Activated naive CD8-positive, alpha-beta T cell (primary cell): ENCODE measurements around the gene REEP3.

Experiments
- H3K27ac Mint-ChIP-seq: one replicate; pipeline ENCODE4 v1.8.0; 2021; ENCODE audit warnings: mixed read lengths
- H3K27me3 Mint-ChIP-seq: one replicate; pipeline ENCODE4 v1.8.0; 2021; ENCODE audit warnings: mixed read lengths
- H3K36me3 Mint-ChIP-seq: one replicate; pipeline ENCODE4 v1.8.0; 2021; ENCODE audit warnings: mixed read lengths
- H3K4me1 Mint-ChIP-seq: one replicate; pipeline ENCODE4 v1.8.0; 2021; ENCODE audit warnings: low read depth, mixed read lengths
- H3K4me3 Mint-ChIP-seq: one replicate; pipeline ENCODE4 v1.8.0; 2021; ENCODE audit warnings: mild to moderate bottlenecking, mixed read lengths
- H3K9me3 Mint-ChIP-seq: one replicate; pipeline ENCODE4 v1.8.0; 2021; ENCODE audit warnings: low read depth, mixed read lengths

The REEP3 gene

DNA sequence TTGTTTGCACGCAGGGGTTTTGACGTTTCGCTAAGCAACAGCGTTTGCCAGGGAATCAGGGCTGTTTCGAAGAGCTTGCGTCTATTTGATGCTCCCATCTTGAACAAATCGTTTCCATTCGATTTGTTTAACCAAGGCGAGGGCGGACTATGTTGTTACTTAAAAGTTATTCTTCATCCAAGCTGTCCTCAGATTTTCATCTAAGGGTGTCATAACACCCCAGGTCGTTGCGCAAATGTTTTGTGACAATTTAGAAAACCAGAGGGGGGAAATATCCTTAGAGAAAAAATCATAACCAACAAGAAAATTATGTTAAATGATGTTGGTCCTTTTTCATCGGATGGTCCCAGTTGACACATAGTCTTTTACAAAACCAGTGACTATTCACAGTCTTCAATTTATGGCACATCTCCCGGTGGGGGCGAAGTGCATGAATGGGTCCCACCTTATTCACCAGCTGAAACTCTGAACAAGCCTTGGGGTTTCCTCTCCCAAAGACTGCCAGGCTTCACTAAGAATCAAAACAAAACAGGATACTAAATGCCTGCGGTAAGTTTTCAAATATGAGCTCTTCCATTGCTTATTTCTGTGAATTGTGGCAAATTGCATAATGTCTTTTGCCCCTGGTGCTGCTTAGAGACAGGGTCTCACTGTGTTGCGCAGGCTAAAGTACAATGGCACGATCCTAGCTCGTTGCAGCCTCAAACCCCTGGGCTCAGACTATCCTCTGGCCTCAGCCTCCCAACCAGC, 109.9 kb downstream of the REEP3 start:
- Mint-ChIP-seq H3K9me3 (no peaks in the 10 kb centered on the region), H3K27me3 (no peaks in the 10 kb centered on the region)

DNA sequence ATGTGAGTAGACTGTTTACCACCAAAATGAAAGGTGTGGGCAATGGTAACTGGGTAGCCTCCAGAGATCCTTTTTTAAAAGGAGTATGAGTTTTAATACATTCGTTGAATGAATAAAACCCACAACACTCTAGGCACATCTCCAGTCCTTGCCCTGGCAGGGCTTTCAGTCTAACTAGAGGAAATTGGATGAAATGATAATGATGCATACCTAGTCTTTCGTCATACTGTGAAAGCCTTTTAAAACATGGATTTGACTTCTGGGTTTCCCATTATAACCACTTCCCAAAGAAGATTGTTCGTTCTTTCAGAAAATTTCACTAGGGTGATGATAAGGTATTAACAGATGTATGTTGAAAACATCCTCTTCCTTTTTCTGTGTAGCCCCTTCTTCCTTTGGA, 110.8 kb downstream of the REEP3 start:
- Mint-ChIP-seq H3K4me1 (peaks cover 25% of the 10 kb centered on the region), H3K36me3 (no peaks in the 10 kb centered on the region), H3K9me3 (no peaks in the 10 kb centered on the region), H3K27ac (no peak overlapping the region), H3K4me3 (peak overlapping the region; percentile 14), H3K27me3 (no peaks in the 10 kb centered on the region)

More for the DNA sequence above, 109.9 kb downstream of the REEP3 start:
- H3K27ac Mint-ChIP-seq = peak overlapping the region; percentile 75
- H3K4me3 Mint-ChIP-seq = peak overlapping the region; percentile 89
- peaks cover 25% of the 10 kb centered on the region for H3K4me1 Mint-ChIP-seq
- H3K36me3 Mint-ChIP-seq = no peaks in the 10 kb centered on the region

- H3K27ac Mint-ChIP-seq = no peak overlapping the region
- H3K4me3 Mint-ChIP-seq = no peak overlapping the region
- no peaks in the 10 kb centered on the region for H3K36me3 Mint-ChIP-seq
- no peaks in the 10 kb centered on the region for H3K27me3 Mint-ChIP-seq
- H3K4me1 Mint-ChIP-seq = peaks cover 13% of the 10 kb centered on the region
- no peaks in the 10 kb centered on the region for H3K9me3 Mint-ChIP-seq
Measured at GRCh38 chr10:63633677-63634487, 112.7 kb downstream of the REEP3 start.

DNA sequence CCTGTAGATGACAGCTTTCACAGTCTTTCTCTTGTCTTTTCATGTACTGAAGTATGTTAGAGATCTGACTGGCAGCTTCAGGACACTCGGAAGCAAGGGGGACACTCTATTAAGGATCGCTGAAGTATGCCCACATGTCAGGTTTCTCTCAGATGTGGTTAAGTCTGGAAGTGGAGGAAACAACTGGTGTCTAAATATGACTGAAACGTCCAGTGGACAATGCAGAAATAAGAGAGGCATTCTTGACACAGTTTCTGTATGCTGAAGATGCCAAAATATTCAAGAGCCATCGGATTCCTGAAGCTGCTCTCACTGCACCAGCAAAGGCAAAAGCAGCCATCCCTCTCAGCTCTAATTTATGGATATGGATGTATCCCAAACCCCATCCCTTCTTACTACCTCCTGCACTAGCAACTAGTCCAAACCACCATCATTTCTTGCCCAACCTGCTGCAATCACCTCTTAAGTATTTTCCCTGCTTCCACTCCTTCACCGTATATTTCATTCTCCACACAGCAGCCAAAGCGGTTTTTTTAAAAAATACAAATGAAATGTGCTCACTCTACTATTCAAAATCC, 113.4 kb downstream of the REEP3 start:
- Mint-ChIP-seq H3K4me1 (peaks cover 6% of the 10 kb centered on the region), H3K9me3 (no peaks in the 10 kb centered on the region), H3K27ac (no peak overlapping the region), H3K27me3 (no peaks in the 10 kb centered on the region), H3K36me3 (no peaks in the 10 kb centered on the region), H3K4me3 (no peak overlapping the region)

DNA sequence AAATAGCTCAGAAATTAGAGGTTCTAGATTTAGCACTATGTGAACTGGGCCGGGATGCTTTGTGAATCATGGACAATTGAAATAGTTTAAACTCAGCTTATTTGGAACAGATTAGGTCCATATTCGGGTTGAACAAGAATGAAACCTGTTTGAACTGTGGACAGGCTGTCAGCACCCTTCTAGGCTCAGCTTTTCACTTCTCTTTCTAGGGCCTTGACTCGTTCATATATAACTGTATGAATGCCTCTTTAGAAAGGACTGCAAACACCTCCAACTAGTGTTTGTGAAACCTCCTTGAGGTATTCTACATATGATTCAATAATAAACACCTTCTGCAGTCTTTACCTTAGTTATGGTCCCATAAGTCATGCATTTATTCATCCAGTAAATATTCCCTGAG, 115.6 kb downstream of the REEP3 start:
- H3K9me3 Mint-ChIP-seq = no peaks in the 10 kb centered on the region
- H3K4me3 Mint-ChIP-seq = no peak overlapping the region
- no peaks in the 10 kb centered on the region for H3K4me1 Mint-ChIP-seq
- H3K27ac Mint-ChIP-seq = no peak overlapping the region
- no peaks in the 10 kb centered on the region for H3K36me3 Mint-ChIP-seq
- H3K27me3 Mint-ChIP-seq = no peaks in the 10 kb centered on the region

GRCh38 chr10:63637901-63638327, 116.7 kb downstream of the REEP3 start:
- no peaks in the 10 kb centered on the region for H3K36me3 Mint-ChIP-seq
- no peaks in the 10 kb centered on the region for H3K27me3 Mint-ChIP-seq
- no peaks in the 10 kb centered on the region for H3K4me1 Mint-ChIP-seq
- no peak overlapping the region for H3K4me3 Mint-ChIP-seq
- no peaks in the 10 kb centered on the region for H3K9me3 Mint-ChIP-seq
- H3K27ac Mint-ChIP-seq = no peak overlapping the region

- Mint-ChIP-seq H3K4me1 (peaks cover 8% of the 10 kb centered on the region), H3K27ac (no peak overlapping the region), H3K4me3 (no peak overlapping the region), H3K9me3 (no peaks in the 10 kb centered on the region), H3K27me3 (no peaks in the 10 kb centered on the region), H3K36me3 (no peaks in the 10 kb centered on the region)
Measured at GRCh38 chr10:63641366-63641765, 120.2 kb downstream of the REEP3 start.

GRCh38 chr10:63641799-63642198, 120.6 kb downstream of the REEP3 start:
- Mint-ChIP-seq H3K9me3 (no peaks in the 10 kb centered on the region), H3K27me3 (no peaks in the 10 kb centered on the region), H3K27ac (no peak overlapping the region), H3K36me3 (no peaks in the 10 kb centered on the region), H3K4me1 (peaks cover 8% of the 10 kb centered on the region), H3K4me3 (no peak overlapping the region)

GRCh38 chr10:63642808-63643207, 121.6 kb downstream of the REEP3 start:
- H3K4me1 Mint-ChIP-seq = peaks cover 8% of the 10 kb centered on the region
- no peak overlapping the region for H3K27ac Mint-ChIP-seq
- H3K36me3 Mint-ChIP-seq = no peaks in the 10 kb centered on the region
- H3K4me3 Mint-ChIP-seq = no peak overlapping the region
- H3K9me3 Mint-ChIP-seq = no peaks in the 10 kb centered on the region
- no peaks in the 10 kb centered on the region for H3K27me3 Mint-ChIP-seq

GRCh38 chr10:63644418-63645142, 123.4 kb downstream of the REEP3 start:
- no peaks in the 10 kb centered on the region for H3K9me3 Mint-ChIP-seq
- peaks cover 8% of the 10 kb centered on the region for H3K4me1 Mint-ChIP-seq
- H3K36me3 Mint-ChIP-seq = peaks cover 2% of the 10 kb centered on the region
- peak overlapping the region; percentile 4 for H3K27ac Mint-ChIP-seq
- no peak overlapping the region for H3K4me3 Mint-ChIP-seq
- peaks cover 2% of the 10 kb centered on the region for H3K27me3 Mint-ChIP-seq

DNA sequence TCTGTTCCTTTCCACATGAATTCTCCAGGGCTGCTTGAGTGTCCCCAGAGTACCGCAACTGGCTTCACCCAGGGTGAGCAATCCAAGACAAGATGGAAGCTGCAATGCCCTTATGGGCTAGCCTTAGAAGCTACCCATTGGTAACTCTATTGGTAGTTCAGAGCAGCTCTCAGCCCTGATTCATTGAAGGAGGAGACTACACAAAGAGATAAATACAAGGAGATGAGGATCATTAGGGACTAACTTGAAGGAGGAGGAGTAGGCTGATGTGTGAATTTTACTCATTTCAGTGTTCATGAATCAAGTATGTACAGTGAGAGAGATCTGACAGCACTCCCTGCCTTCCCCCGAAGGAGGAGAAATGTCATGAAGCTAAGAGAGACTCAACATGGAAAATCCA, 124.0 kb downstream of the REEP3 start:
- H3K4me3 Mint-ChIP-seq = no peak overlapping the region
- H3K4me1 Mint-ChIP-seq = peaks cover 8% of the 10 kb centered on the region
- H3K27me3 Mint-ChIP-seq = peaks cover 2% of the 10 kb centered on the region
- peaks cover 2% of the 10 kb centered on the region for H3K36me3 Mint-ChIP-seq
- H3K9me3 Mint-ChIP-seq = no peaks in the 10 kb centered on the region
- H3K27ac Mint-ChIP-seq = peak overlapping the region; percentile 4

- Mint-ChIP-seq H3K4me3 (no peak overlapping the region), H3K9me3 (no peaks in the 10 kb centered on the region), H3K4me1 (peaks cover 8% of the 10 kb centered on the region), H3K27me3 (peaks cover 2% of the 10 kb centered on the region), H3K36me3 (peaks cover 4% of the 10 kb centered on the region), H3K27ac (no peak overlapping the region)
Measured at GRCh38 chr10:63646491-63646890, 125.3 kb downstream of the REEP3 start.

DNA sequence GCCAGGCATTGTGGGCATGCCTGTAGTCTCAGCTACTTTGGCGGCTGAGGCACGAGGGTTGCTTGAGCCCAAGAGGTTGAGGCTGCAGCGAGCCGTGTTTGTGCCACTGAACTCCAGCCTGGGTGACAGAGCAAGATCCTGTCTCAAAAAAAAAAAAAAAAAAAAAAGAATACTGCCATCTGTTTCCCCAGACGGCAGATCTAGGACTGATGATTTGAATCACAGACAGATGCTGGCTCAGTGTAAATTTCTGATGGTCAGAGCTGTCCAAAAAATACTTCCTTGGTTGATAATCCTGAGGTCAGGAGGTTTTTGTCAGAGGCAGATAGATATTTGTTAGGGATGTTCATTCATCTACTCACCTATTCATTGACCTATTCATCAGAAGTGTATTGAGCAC, 130.7 kb downstream of the REEP3 start:
- Mint-ChIP-seq H3K9me3 (no peaks in the 10 kb centered on the region), H3K27me3 (peaks cover 2% of the 10 kb centered on the region), H3K36me3 (peaks cover 4% of the 10 kb centered on the region), H3K27ac (no peak overlapping the region), H3K4me3 (no peak overlapping the region), H3K4me1 (no peaks in the 10 kb centered on the region)

DNA sequence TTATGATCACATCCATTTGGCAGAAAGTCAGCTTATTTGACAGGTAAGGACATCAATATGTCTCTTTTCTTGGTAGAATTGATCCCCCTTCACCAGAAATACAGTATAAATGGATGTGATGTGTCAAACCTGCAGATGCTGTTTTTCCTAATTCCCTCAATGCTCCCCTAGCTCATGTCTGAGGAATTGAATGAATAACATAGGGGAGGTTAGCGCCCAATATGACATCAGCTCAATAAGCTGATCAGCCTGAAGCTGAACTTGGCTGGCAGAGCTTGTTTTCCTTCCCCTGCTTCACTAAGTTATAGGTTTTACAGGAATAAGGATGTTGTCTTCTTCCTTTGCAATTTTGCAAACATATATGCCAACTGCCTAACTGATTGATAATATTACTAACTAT, 132.5 kb downstream of the REEP3 start:
- H3K36me3 Mint-ChIP-seq = peaks cover 2% of the 10 kb centered on the region
- no peaks in the 10 kb centered on the region for H3K27me3 Mint-ChIP-seq
- H3K4me3 Mint-ChIP-seq = no peak overlapping the region
- H3K27ac Mint-ChIP-seq = no peak overlapping the region
- no peaks in the 10 kb centered on the region for H3K4me1 Mint-ChIP-seq
- no peaks in the 10 kb centered on the region for H3K9me3 Mint-ChIP-seq

DNA sequence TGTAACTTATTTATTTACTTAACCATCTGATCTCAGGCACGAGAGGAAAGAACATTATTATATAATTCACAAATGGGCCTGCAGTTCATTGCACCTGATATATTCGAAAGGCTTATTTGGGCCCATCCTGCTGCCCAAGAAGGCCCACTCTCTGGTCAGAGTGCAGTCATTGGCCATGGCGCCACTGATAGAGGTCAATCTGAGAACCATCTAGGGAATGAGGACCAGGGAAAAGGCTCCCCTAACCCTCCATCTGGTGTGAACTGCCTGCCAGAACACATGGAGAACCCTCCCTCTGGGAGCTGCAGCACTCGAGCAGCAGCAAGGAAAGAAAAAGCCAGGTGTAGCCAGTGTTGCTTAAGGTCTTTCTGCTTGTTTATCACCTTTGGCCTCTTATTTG, 136.6 kb downstream of the REEP3 start:
- Mint-ChIP-seq H3K36me3 (no peaks in the 10 kb centered on the region), H3K9me3 (no peaks in the 10 kb centered on the region), H3K27me3 (no peaks in the 10 kb centered on the region), H3K4me3 (no peak overlapping the region), H3K4me1 (no peaks in the 10 kb centered on the region), H3K27ac (no peak overlapping the region)
